SKM-1 treated with dmso at 0.1 percent for 144 hours (cell line): Measurements from ENCODE around the gene MCU.
"Not testable (repeated sequence)": the region's sequence is repeated elsewhere in the genome, so short reads cannot be mapped to it uniquely, and the experiment has no call there.

Experiments
- DNase-seq: peaks from one replicate; lab custom pipeline; 2025; ENCODE audit not compliant: unreplicated experiment; lab: John Stamatoyannopoulos, UW

Gene MCU

GRCh38 chr10:72691863-72692743 is at the start of gene MCU:
Gene MCU (plus strand): TSS chr10:72692143. CDS start chr10:72692152, 9 bp downstream.
- peak; percentile 94 for DNase-seq

GRCh38 chr10:72642318-72642717 is 49.6 kb upstream of the MCU start:
- DNase-seq: no peak

- no peak for DNase-seq
Observed at GRCh38 chr10:72645263-72645858, 46.6 kb upstream of the MCU start.

GRCh38 chr10:72646971-72647370 is 45.0 kb upstream of the MCU start:
- DNase-seq: not testable (repeated sequence)

GRCh38 chr10:72648301-72648700 is 43.6 kb upstream of the MCU start:
- DNase-seq: no peak

- peak; percentile 10 for DNase-seq
Observed at GRCh38 chr10:72649291-72649690, 42.7 kb upstream of the MCU start.

- no peak for DNase-seq
Observed at GRCh38 chr10:72653383-72654096, 38.4 kb upstream of the MCU start.

GRCh38 chr10:72654720-72655119 is 37.2 kb upstream of the MCU start:
- DNase-seq: no peak

- DNase-seq: no peak
Observed at GRCh38 chr10:72658696-72659400, 33.1 kb upstream of the MCU start.

- DNase-seq: no peak
Observed at GRCh38 chr10:72659694-72660093, 32.2 kb upstream of the MCU start.

- no peak for DNase-seq
Observed at GRCh38 chr10:72660220-72660619, 31.7 kb upstream of the MCU start.

GRCh38 chr10:72661431-72661830 is 30.5 kb upstream of the MCU start:
- no peak for DNase-seq

GRCh38 chr10:72663971-72664370 is 28.0 kb upstream of the MCU start:
- DNase-seq: no peak

- no peak for DNase-seq
Observed at GRCh38 chr10:72665925-72666324, 26.0 kb upstream of the MCU start.

- no peak for DNase-seq
Observed at GRCh38 chr10:72667207-72667864, 24.6 kb upstream of the MCU start.

- DNase-seq: no peak
Observed at GRCh38 chr10:72673280-72673679, 18.7 kb upstream of the MCU start.

GRCh38 chr10:72674174-72674573 is 17.8 kb upstream of the MCU start:
- not testable (repeated sequence) for DNase-seq

- DNase-seq: no peak
Observed at GRCh38 chr10:72679838-72680241, 12.1 kb upstream of the MCU start.

GRCh38 chr10:72682638-72683037 is 9.3 kb upstream of the MCU start:
- DNase-seq: no peak

- no peak for DNase-seq
Observed at GRCh38 chr10:72685264-72685921, 6.5 kb upstream of the MCU start.
